Caco-2 (cell line): ENCODE results near the gene METTL15. TPM values are rescaled to one million over a fixed set of nuclear protein-coding genes. Genes with fewer than 3 reads are reported as not detected.

Experiments used
- BruUV-seq: library from RNA; stranded (reverse); fragments of 400-500 nt; replicated peaks from 2 replicates; lab custom pipeline; 2021; lab: Mats Ljungman, UMichigan
- CTCF ChIA-PET: fragments of 300-600 bp; sonication (Branson Sonifier 250); formaldehyde crosslinking; loops from one replicate; lab custom pipeline; 2022; ENCODE audit warnings: antibody characterized with exemption; lab: Charles Lee
- POLR2A ChIA-PET: fragments of 300-600 bp; sonication (Branson Sonifier 250); formaldehyde crosslinking; loops from one replicate; lab custom pipeline; 2022; ENCODE audit warnings: antibody characterized with exemption; lab: Charles Lee
- DNase-seq, 2 experiments: peaks; one replicate each; pipeline versions ENCODE4 v3.0.0 to v3.0.0-alpha.2; 2020 to 2022
- H3K27me3 ChIP-seq: replicated peaks from 2 replicates; pipeline ENCODE4 v1.6.0; 2011; ENCODE audit warnings: low read length; ENCODE audit not compliant: control insufficient read depth, insufficient read depth
- H3K36me3 ChIP-seq: 2 replicates; pipeline ENCODE4 v1.5.1; 2011; ENCODE audit warnings: low read length; ENCODE audit not compliant: control insufficient read depth, insufficient read depth
- H3K4me1 ChIP-seq: fragments of 250-450 bp; sonication (Bioruptor Pico); 2 replicates; pipeline ENCODE4 v1.5.1; 2020; ENCODE audit warnings: mild to moderate bottlenecking
- H3K4me3 ChIP-seq: 2 replicates; pipeline ENCODE4 v1.5.1; 2011; ENCODE audit warnings: low read depth, mild to moderate bottlenecking, control low read depth, low read length
- H3K9me3 ChIP-seq: fragments of 250-450 bp; sonication (Bioruptor Pico); 2 replicates; pipeline ENCODE4 v1.5.1; 2020; ENCODE audit warnings: mild to moderate bottlenecking, moderate library complexity
- H3K27ac Mint-ChIP-seq: one replicate; pipeline ENCODE4 v1.8.0; 2022; ENCODE audit warnings: mixed read lengths; ENCODE audit not compliant: unreplicated experiment
- H3K27me3 Mint-ChIP-seq: one replicate; pipeline ENCODE4 v1.8.0; 2022; ENCODE audit warnings: mixed read lengths; ENCODE audit not compliant: insufficient read depth, unreplicated experiment
- H3K36me3 Mint-ChIP-seq: one replicate; pipeline ENCODE4 v1.8.0; 2022; ENCODE audit warnings: mild to moderate bottlenecking, mixed read lengths; ENCODE audit not compliant: insufficient read depth, unreplicated experiment
- H3K4me1 Mint-ChIP-seq: one replicate; pipeline ENCODE4 v1.8.0; 2022; ENCODE audit warnings: low read depth, mixed read lengths; ENCODE audit not compliant: unreplicated experiment
- H3K4me3 Mint-ChIP-seq: one replicate; pipeline ENCODE4 v1.8.0; 2022; ENCODE audit warnings: mild to moderate bottlenecking, moderate library complexity, mixed read lengths; ENCODE audit not compliant: unreplicated experiment
- H3K9me3 Mint-ChIP-seq: one replicate; pipeline ENCODE4 v1.8.0; 2022; ENCODE audit warnings: mixed read lengths; ENCODE audit not compliant: unreplicated experiment
- CTCF ChIP-seq, 2 experiments: fragments of 200-600 bp in 1 of 2; IDR thresholded peaks; 1 replicate in 1 of 2; 2 replicates in 1 of 2; pipeline versions ENCODE4 v1.5.1 to v1.8.0; 2011 to 2022; ENCODE audit warnings: antibody characterized with exemption in 1 of 2, control low read depth in 1 of 2, inconsistent platforms in 1 of 2, low read depth in 1 of 2, low read length in 1 of 2, mild to moderate bottlenecking in 1 of 2, moderate library complexity in 1 of 2; ENCODE audit not compliant: insufficient read depth in 1 of 2, severe bottlenecking in 1 of 2, unreplicated experiment in 1 of 2
- intact Hi-C: fragments of 100-400 bp; cut with micrococcal nuclease; formaldehyde crosslinking; loops from one replicate; pipeline ENCODE4 v1.10.0; 2022; ENCODE audit not compliant: unreplicated experiment
- total RNA-seq: library from RNA; stranded (reverse); gene quantifications from 2 replicates; pipeline ENCODE4 v1.2.3, GENCODE V29; 2022

METTL15 gene
- total RNA-seq, 1 experiment from 2014 or later: 14.4 TPM

GRCh38 chr11:28231475-28231874, 123.3 kb downstream of the METTL15 start:
- DNase-seq: no peak
- Mint-ChIP-seq H3K4me3 (no peak overlapping the region), H3K9me3 (no peaks in the 10 kb centered on the region), H3K27ac (no peak overlapping the region), H3K4me1 (peaks cover 8% of the 10 kb centered on the region), H3K36me3 (no peaks in the 10 kb centered on the region), H3K27me3 (no peaks in the 10 kb centered on the region)
- no peak overlapping the region for H3K4me3 ChIP-seq
- peaks cover 11% of the 10 kb centered on the region; the same call in 1 of the 2 replicates for H3K4me1 ChIP-seq
- BruUV-seq: no TSS peak
- CTCF ChIA-PET: no interaction called here
- POLR2A ChIA-PET: no interaction called here
- H3K9me3 ChIP-seq: no peaks in the 10 kb centered on the region
- no peak for TF ChIP-seq CTCF (IDR thresholded peaks at IDR 0.05; ENCODE audit: insufficient read depth in 1 of 2, low read depth in 1 of 2, low read length in 1 of 2, severe bottlenecking in 1 of 2, unreplicated experiment in 1 of 2)
- no peaks in the 10 kb centered on the region for H3K27me3 ChIP-seq
- H3K36me3 ChIP-seq: no peaks in the 10 kb centered on the region
- intact Hi-C loops: loop anchor here (5.0 kb wide), 2 partner anchors 64 to 534 kb away; no protein-coding TSS in a partner anchor

- H3K4me3 Mint-ChIP-seq: no peak overlapping the region
- Histone ChIP-seq H3K4me1 (peaks cover 11% of the 10 kb centered on the region; the same call in 1 of the 2 replicates), H3K4me3 (no peak overlapping the region), H3K36me3 (no peaks in the 10 kb centered on the region), H3K9me3 (no peaks in the 10 kb centered on the region), H3K27me3 (no peaks in the 10 kb centered on the region)
- no peaks in the 10 kb centered on the region for H3K36me3 Mint-ChIP-seq
- no peak for TF ChIP-seq CTCF (IDR thresholded peaks at IDR 0.05; ENCODE audit: insufficient read depth in 1 of 2, low read depth in 1 of 2, low read length in 1 of 2, severe bottlenecking in 1 of 2, unreplicated experiment in 1 of 2)
- CTCF ChIA-PET: no interaction called here
- no peaks in the 10 kb centered on the region for H3K9me3 Mint-ChIP-seq
- H3K27ac Mint-ChIP-seq: no peak overlapping the region
- BruUV-seq: no TSS peak
- H3K4me1 Mint-ChIP-seq: peaks cover 8% of the 10 kb centered on the region
- POLR2A ChIA-PET: no interaction called here
- intact Hi-C loops: loop anchor here (5.0 kb wide), 2 partner anchors 65 to 535 kb away; no protein-coding TSS in a partner anchor
- no peak for DNase-seq
- H3K27me3 Mint-ChIP-seq: no peaks in the 10 kb centered on the region
These were observed 124.5 kb downstream of the METTL15 start for GRCh38 chr11:28232649-28233048.

- intact Hi-C loops: no loop called here
- H3K36me3 Mint-ChIP-seq: no peaks in the 10 kb centered on the region
- POLR2A ChIA-PET: no interaction called here
These were observed 133.6 kb downstream of the METTL15 start for GRCh38 chr11:28241760-28242159.

More at GRCh38 chr11:28241760-28242159, 133.6 kb downstream of the METTL15 start:
- Histone ChIP-seq H3K9me3 (0 out of 2 replicates have a peak, but pooled peaks cover 5% of the 10 kb centered on the region), H3K36me3 (no peaks in the 10 kb centered on the region), H3K4me3 (no peak overlapping the region), H3K27me3 (no peaks in the 10 kb centered on the region), H3K4me1 (peaks cover 8% of the 10 kb centered on the region; the same call in 1 of the 2 replicates)
- Mint-ChIP-seq H3K27ac (no peak overlapping the region), H3K4me1 (peaks cover 15% of the 10 kb centered on the region), H3K9me3 (peaks cover 9% of the 10 kb centered on the region), H3K27me3 (no peaks in the 10 kb centered on the region), H3K4me3 (no peak overlapping the region)
- TF ChIP-seq CTCF (IDR thresholded peaks at IDR 0.05; ENCODE audit: insufficient read depth in 1 of 2, low read depth in 1 of 2, low read length in 1 of 2, severe bottlenecking in 1 of 2, unreplicated experiment in 1 of 2): no peak
- no TSS peak for BruUV-seq
- DNase-seq: no peak
- CTCF ChIA-PET: no interaction called here
